WTC11 (cell line): ENCODE measurements around the gene OR10R2.

ENCODE experiments used
- ATF1 ChIP-seq: sonication (generic); formaldehyde crosslinking; IDR thresholded peaks from 2 replicates; pipeline ENCODE4 v1.8.1; 2023; ENCODE audit warnings: mild to moderate bottlenecking, moderate library complexity, missing genetic modification reagents
- CTCF ChIP-seq: fragments of 200-600 bp; IDR thresholded peaks from 2 replicates; pipeline ENCODE4 v1.8.0; 2022; ENCODE audit warnings: antibody characterized with exemption
- ELF4 ChIP-seq: sonication (generic); formaldehyde crosslinking; IDR thresholded peaks from 2 replicates; pipeline ENCODE4 v1.8.1; 2022; ENCODE audit warnings: low read depth, mild to moderate bottlenecking, moderate library complexity, missing genetic modification reagents
- ERG ChIP-seq: fragments of 250-450 bp; sonication (Bioruptor Pico); IDR thresholded peaks from 2 replicates; pipeline ENCODE4 v1.8.0; 2021; ENCODE audit warnings: mild to moderate bottlenecking
- ETV6 ChIP-seq: sonication (generic); formaldehyde crosslinking; IDR thresholded peaks from 2 replicates; pipeline ENCODE4 v1.8.1; 2022; ENCODE audit warnings: mild to moderate bottlenecking, missing genetic modification reagents
- FOXP4 ChIP-seq: sonication (generic); formaldehyde crosslinking; IDR thresholded peaks from 2 replicates; pipeline ENCODE4 v1.8.0; 2022; ENCODE audit warnings: mild to moderate bottlenecking, missing genetic modification reagents
- IRF2 ChIP-seq: sonication (generic); formaldehyde crosslinking; IDR thresholded peaks from 2 replicates; pipeline ENCODE4 v1.8.0; 2022; ENCODE audit warnings: low read depth, missing genetic modification reagents, borderline replicate concordance
- MAX ChIP-seq: sonication (generic); formaldehyde crosslinking; IDR thresholded peaks from 2 replicates; pipeline ENCODE4 v1.8.0; 2022; ENCODE audit warnings: mild to moderate bottlenecking, missing genetic modification reagents
- MLX ChIP-seq: sonication (generic); formaldehyde crosslinking; IDR thresholded peaks from 2 replicates; pipeline ENCODE4 v1.8.1; 2023; ENCODE audit warnings: mild to moderate bottlenecking, missing genetic modification reagents, moderate library complexity
- SMAD4 ChIP-seq: sonication (generic); formaldehyde crosslinking; IDR thresholded peaks from 2 replicates; pipeline ENCODE4 v1.8.0; 2022; ENCODE audit warnings: mild to moderate bottlenecking, missing genetic modification reagents
- ZNF671 ChIP-seq: fragments of 250-450 bp; sonication (Bioruptor Pico); IDR thresholded peaks from 2 replicates; pipeline ENCODE4 v1.8.0; 2021; ENCODE audit warnings: mild to moderate bottlenecking

- no peak for TF ChIP-seq FOXP4 (CRISPR knock-in tag)
- TF ChIP-seq CTCF = no peak
- TF ChIP-seq ZNF671 (CRISPR knock-in tag) = no peak
- no peak for TF ChIP-seq MLX (CRISPR knock-in tag)
- TF ChIP-seq ELF4 (CRISPR knock-in tag) = no peak
- no peak for TF ChIP-seq ETV6 (CRISPR knock-in tag)
- no peak for TF ChIP-seq ERG (CRISPR knock-in tag)
- no peak for TF ChIP-seq SMAD4 (CRISPR knock-in tag)
- TF ChIP-seq ATF1 (CRISPR knock-in tag) = no peak
- no peak for TF ChIP-seq IRF2 (CRISPR knock-in tag)
- no peak for TF ChIP-seq MAX
Observed at GRCh38 chr1:158485455-158485854, 13.4 kb downstream of the OR10R2 start.
